Lower lobe of right lung (tissue), 2 donors: ENCODE results near the gene COL23A1. TPM values are rescaled to one million over a fixed set of nuclear protein-coding genes. Genes with fewer than 3 reads are reported as not detected.

Experiments
- ATAC-seq, 2 donors: fragments of 200-7000 bp; cut with Tn5 transposase; one replicate each; pipeline ENCODE4 v1.9.1; 2020 to 2022; ENCODE audit warnings: mild to moderate bottlenecking in 2 of 2, moderate library complexity in 2 of 2
- DNase-seq: peaks from one replicate; pipeline ENCODE4 v3.0.0-alpha.2; 2020
- H3K27ac ChIP-seq: fragments of 200-600 bp; one replicate; pipeline ENCODE4 v1.8.0; 2022
- H3K27me3 ChIP-seq: fragments of 200-600 bp; one replicate; pipeline ENCODE4 v1.8.0; 2022; ENCODE audit warnings: low read depth
- H3K36me3 ChIP-seq: fragments of 200-600 bp; one replicate; pipeline ENCODE4 v1.8.0; 2022; ENCODE audit warnings: mild to moderate bottlenecking
- H3K4me1 ChIP-seq: fragments of 200-600 bp; one replicate; pipeline ENCODE4 v1.8.0; 2022
- H3K4me3 ChIP-seq: fragments of 200-600 bp; one replicate; pipeline ENCODE4 v1.8.0; 2022; ENCODE audit warnings: mild to moderate bottlenecking
- H3K9me3 ChIP-seq: fragments of 200-600 bp; one replicate; pipeline ENCODE4 v1.8.0; 2022
- CTCF ChIP-seq: fragments of 200-600 bp; IDR thresholded peaks from one replicate; pipeline ENCODE4 v1.8.0; 2022; ENCODE audit warnings: antibody characterized with exemption, mild to moderate bottlenecking
- intact Hi-C: fragments of 100-400 bp; cut with DNase I; formaldehyde crosslinking; loops from one replicate; pipeline ENCODE4 v1.11.0; 2022
- total RNA-seq: library from RNA; stranded (reverse); fragmentation: NEBNext Ultra II Directional; extraction: Animal tissue kit (Norgen Biotek cat#: 25700); gene quantifications from one replicate; pipeline ENCODE4 v1.2.1, GENCODE V29; 2021
- donor health status: DM: no; HTN: yes; CAD: no; lungs with severe emphysema.

COL23A1 gene
- total RNA-seq, 1 donor from 2014 or later = 1.2 TPM

GRCh38 chr5:178479261-178479660 lies 110.9 kb downstream of the COL23A1 start:
- H3K36me3 ChIP-seq = no peaks in the 10 kb centered on the region
- intact Hi-C loops = no loop called here
- no peak for DNase-seq
- H3K27ac ChIP-seq = no peak overlapping the region
- no peaks in the 10 kb centered on the region for H3K27me3 ChIP-seq
- TF ChIP-seq CTCF = no peak
- H3K9me3 ChIP-seq = no peaks in the 10 kb centered on the region
- no peak overlapping the region for H3K4me3 ChIP-seq
- H3K4me1 ChIP-seq = peaks cover 7% of the 10 kb centered on the region
- no peak for ATAC-seq

GRCh38 chr5:178478370-178478769 lies 111.8 kb downstream of the COL23A1 start:
- DNase-seq (no peak), ATAC-seq (no peak)
- TF ChIP-seq CTCF = no peak
- H3K36me3 ChIP-seq = no peaks in the 10 kb centered on the region
- no peaks in the 10 kb centered on the region for H3K9me3 ChIP-seq
- no peak overlapping the region for H3K27ac ChIP-seq
- intact Hi-C loops = no loop called here
- H3K4me1 ChIP-seq = peaks cover 7% of the 10 kb centered on the region
- H3K27me3 ChIP-seq = no peaks in the 10 kb centered on the region
- no peak overlapping the region for H3K4me3 ChIP-seq

GRCh38 chr5:178477802-178478201 lies 112.4 kb downstream of the COL23A1 start:
- no peaks in the 10 kb centered on the region for H3K27me3 ChIP-seq
- no peak for TF ChIP-seq CTCF
- no peaks in the 10 kb centered on the region for H3K9me3 ChIP-seq
- DNase-seq (no peak), ATAC-seq (no peak)
- H3K4me1 ChIP-seq = peaks cover 7% of the 10 kb centered on the region
- no peak overlapping the region for H3K4me3 ChIP-seq
- intact Hi-C loops = no loop called here
- H3K36me3 ChIP-seq = no peaks in the 10 kb centered on the region
- no peak overlapping the region for H3K27ac ChIP-seq

- TF ChIP-seq CTCF = no peak
- Histone ChIP-seq H3K4me3 (no peak overlapping the region), H3K27me3 (no peaks in the 10 kb centered on the region), H3K4me1 (peaks cover 7% of the 10 kb centered on the region), H3K27ac (no peak overlapping the region), H3K9me3 (no peaks in the 10 kb centered on the region), H3K36me3 (no peaks in the 10 kb centered on the region)
- ATAC-seq = no peak
- intact Hi-C loops = no loop called here
- no peak for DNase-seq
Measured at GRCh38 chr5:178476972-178477754, 113.0 kb downstream of the COL23A1 start.

- Histone ChIP-seq H3K9me3 (no peaks in the 10 kb centered on the region), H3K4me3 (no peak overlapping the region), H3K27ac (no peak overlapping the region), H3K4me1 (peaks cover 7% of the 10 kb centered on the region), H3K27me3 (no peaks in the 10 kb centered on the region), H3K36me3 (no peaks in the 10 kb centered on the region)
- TF ChIP-seq CTCF = no peak
- ATAC-seq (no peak), DNase-seq (no peak)
- intact Hi-C loops = no loop called here
Measured at GRCh38 chr5:178476531-178476930, 113.7 kb downstream of the COL23A1 start.
